ENCODE results near the gene ANKRD44.
A peak's percentile ranks its signal among the peaks of the same experiment; 100 is the strongest.

Gene ANKRD44

GRCh38 chr2:197205585-197206215, 104.9 kb downstream of the ANKRD44 start:
- peak; percentile 56 for DNase-seq (ENCODE audit: low spot score)

- DNase-seq (ENCODE audit: low spot score): no peak
These were observed 105.9 kb downstream of the ANKRD44 start for GRCh38 chr2:197204519-197205250.

- no peak for DNase-seq (ENCODE audit: low spot score)
These were observed 108.7 kb downstream of the ANKRD44 start for GRCh38 chr2:197201874-197202273.

- DNase-seq (ENCODE audit: low spot score): no peak
These were observed 109.9 kb downstream of the ANKRD44 start for GRCh38 chr2:197200762-197201058.

- no peak for DNase-seq (ENCODE audit: low spot score)
These were observed 110.4 kb downstream of the ANKRD44 start for GRCh38 chr2:197200051-197200761.

GRCh38 chr2:197198890-197199289, 111.7 kb downstream of the ANKRD44 start:
- peak; percentile 77 for DNase-seq (ENCODE audit: low spot score)

- no peak for DNase-seq (ENCODE audit: low spot score)
These were observed 112.7 kb downstream of the ANKRD44 start for GRCh38 chr2:197197895-197198311.

GRCh38 chr2:197196541-197197180, 113.9 kb downstream of the ANKRD44 start:
- DNase-seq (ENCODE audit: low spot score): no peak

GRCh38 chr2:197195518-197195917, 115.1 kb downstream of the ANKRD44 start:
- no peak for DNase-seq (ENCODE audit: low spot score)

- DNase-seq (ENCODE audit: low spot score): no peak
These were observed 118.6 kb downstream of the ANKRD44 start for GRCh38 chr2:197191940-197192322.

- DNase-seq (ENCODE audit: low spot score): peak; percentile 67
These were observed 119.2 kb downstream of the ANKRD44 start for GRCh38 chr2:197191177-197191939.

GRCh38 chr2:197190100-197190432, 120.5 kb downstream of the ANKRD44 start:
- no peak for DNase-seq (ENCODE audit: low spot score)

- DNase-seq (ENCODE audit: low spot score): no peak
These were observed 121.0 kb downstream of the ANKRD44 start for GRCh38 chr2:197189426-197190099.

GRCh38 chr2:197185676-197186075, 124.9 kb downstream of the ANKRD44 start:
- DNase-seq (ENCODE audit: low spot score): no peak

- no peak for DNase-seq (ENCODE audit: low spot score)
These were observed 125.5 kb downstream of the ANKRD44 start for GRCh38 chr2:197184959-197185586.

GRCh38 chr2:197183355-197183754, 127.2 kb downstream of the ANKRD44 start:
- DNase-seq (ENCODE audit: low spot score): no peak

GRCh38 chr2:197182668-197183067, 127.9 kb downstream of the ANKRD44 start:
- no peak for DNase-seq (ENCODE audit: low spot score)

- no peak for DNase-seq (ENCODE audit: low spot score)
These were observed 129.1 kb downstream of the ANKRD44 start for GRCh38 chr2:197181491-197181890.

- DNase-seq (ENCODE audit: low spot score): no peak
These were observed 130.7 kb downstream of the ANKRD44 start for GRCh38 chr2:197179744-197180498.

GRCh38 chr2:197176522-197176921, 134.1 kb downstream of the ANKRD44 start:
- no peak for DNase-seq (ENCODE audit: low spot score)
